Embryonic facial prominence (tissue), 1 donor: ENCODE measurements around the gene LRWD1.
A peak's percentile ranks its signal among the peaks of the same experiment; 100 is the strongest.
"Not testable (repeated sequence)": the region's sequence is repeated elsewhere in the genome, so short reads cannot be mapped to it uniquely, and the experiment has no call there.

ENCODE experiments used
- DNase-seq: peaks from one replicate; pipeline ENCODE4 v3.0.0-alpha.2; 2016; ENCODE audit errors: extremely low spot score

LRWD1 gene

GRCh38 chr7:102496861-102497260 is 32.1 kb downstream of the LRWD1 start:
- not testable (repeated sequence) for DNase-seq

- not testable (repeated sequence) for DNase-seq
Observed at GRCh38 chr7:102497308-102497707, 32.5 kb downstream of the LRWD1 start.

- not testable (repeated sequence) for DNase-seq
Observed at GRCh38 chr7:102498321-102498720, 33.5 kb downstream of the LRWD1 start.

GRCh38 chr7:102503141-102503540 is 38.4 kb downstream of the LRWD1 start:
- not testable (repeated sequence) for DNase-seq

GRCh38 chr7:102505298-102506185 is 40.8 kb downstream of the LRWD1 start:
- not testable (repeated sequence) for DNase-seq

- DNase-seq = not testable (repeated sequence)
Observed at GRCh38 chr7:102507410-102508088, 42.8 kb downstream of the LRWD1 start.

- not testable (repeated sequence) for DNase-seq
Observed at GRCh38 chr7:102510575-102510974, 45.8 kb downstream of the LRWD1 start.

- not testable (repeated sequence) for DNase-seq
Observed at GRCh38 chr7:102511860-102512522, 47.2 kb downstream of the LRWD1 start.

- peak; percentile 99 for DNase-seq
Observed at GRCh38 chr7:102512642-102513221, 47.9 kb downstream of the LRWD1 start.

GRCh38 chr7:102514881-102515721 is 50.3 kb downstream of the LRWD1 start:
- DNase-seq = not testable (repeated sequence)

GRCh38 chr7:102515889-102516288 is 51.1 kb downstream of the LRWD1 start:
- DNase-seq = not testable (repeated sequence)

GRCh38 chr7:102516951-102517350 is 52.2 kb downstream of the LRWD1 start:
- not testable (repeated sequence) for DNase-seq

- DNase-seq = not testable (repeated sequence)
Observed at GRCh38 chr7:102517550-102518147, 52.9 kb downstream of the LRWD1 start, which contains the start of gene RASA4B. Gene RASA4B (minus strand): TSS chr7:102517777. CDS start chr7:102517710, 67 bp downstream.

GRCh38 chr7:102520797-102521196 is 56.0 kb downstream of the LRWD1 start:
- DNase-seq = not testable (repeated sequence)
